Measurements from ENCODE around the gene IGF1R. TPM values are rescaled to one million over a fixed set of nuclear protein-coding genes. Genes with fewer than 3 reads are reported as not detected.

IGF1R gene
- total RNA-seq, 1 experiment from 2014 or later = 16.3 TPM

DNA sequence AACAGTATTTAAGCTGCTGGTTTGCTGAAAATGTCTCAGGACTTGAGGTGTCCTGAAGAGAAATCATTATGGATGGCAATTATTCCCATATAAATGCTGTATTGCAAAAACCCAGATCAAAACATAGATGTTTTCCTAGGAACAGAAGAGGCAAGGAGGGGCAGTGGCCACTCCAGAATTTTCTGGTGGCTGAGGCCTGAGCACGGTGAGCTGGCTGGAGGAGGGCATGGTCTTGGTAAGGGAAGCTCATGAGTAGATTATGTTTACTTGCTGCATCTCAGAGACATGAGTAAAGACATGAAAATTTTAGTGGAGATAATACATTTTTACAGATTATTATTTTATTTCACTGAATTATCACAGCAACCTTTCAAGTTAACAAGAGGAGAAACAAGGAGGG, 328.2 kb downstream of the IGF1R start:
- Histone ChIP-seq H2AFZ (ENCODE audit: low read depth, low read length, poor library complexity, severe bottlenecking) (no peak overlapping the region), H3K4me3 (replicated peaks in 1 of 2; ENCODE audit: low read depth in 1 of 2, low read length in 2 of 2) (no peak overlapping the region), H3K9ac (ENCODE audit: low read length) (no peak overlapping the region), H3K36me3 (ENCODE audit: control insufficient read depth in 1 of 2, insufficient read depth in 2 of 2, low read length in 2 of 2) (no peaks in the 10 kb centered on the region), H3K27me3 (ENCODE audit: insufficient read depth, low read length) (no peaks in the 10 kb centered on the region), H3K4me1 (ENCODE audit: control insufficient read depth in 1 of 2, insufficient read depth in 2 of 2, low read length in 2 of 2) (no peaks in the 10 kb centered on the region), H3K9me3 (ENCODE audit: control insufficient read depth in 1 of 2, insufficient read depth in 1 of 2, low read depth in 1 of 2, low read length in 2 of 2) (no peaks in the 10 kb centered on the region), H4K20me1 (ENCODE audit: insufficient read depth) (no peaks in the 10 kb centered on the region), H3K79me2 (ENCODE audit: insufficient read depth, low read length) (no peaks in the 10 kb centered on the region), H3K9me2 (ENCODE audit: insufficient read depth) (no peaks in the 10 kb centered on the region), H3K4me2 (ENCODE audit: low read length) (no peak overlapping the region), H3K27ac (ENCODE audit: low read depth, low read length) (no peak overlapping the region)
- ChIA-PET CTCF (no interaction called here), POLR2A (no interaction called here), RAD21 (ENCODE audit: low non-redundant PET in 1 of 2, low total read pairs in 2 of 2, uncharacterized antibody in 2 of 2, unreplicated experiment in 2 of 2) (no interaction called here)
- no peak for DNase-seq (ENCODE audit: low read depth, low spot score)
- BruUV-seq (replicated peaks) = no TSS peak
- TF ChIP-seq, protein P1, sequence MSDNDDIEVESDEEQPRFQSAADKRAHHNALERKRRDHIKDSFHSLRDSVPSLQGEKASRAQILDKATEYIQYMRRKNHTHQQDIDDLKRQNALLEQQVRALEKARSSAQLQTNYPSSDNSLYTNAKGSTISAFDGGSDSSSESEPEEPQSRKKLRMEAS (IDR thresholded peaks at IDR 0.05) = no peak
- no peak for TF ChIP-seq FOSL1 (IDR thresholded peaks at IDR 0.05; ENCODE audit: low read depth)
- TF ChIP-seq, protein P2, sequence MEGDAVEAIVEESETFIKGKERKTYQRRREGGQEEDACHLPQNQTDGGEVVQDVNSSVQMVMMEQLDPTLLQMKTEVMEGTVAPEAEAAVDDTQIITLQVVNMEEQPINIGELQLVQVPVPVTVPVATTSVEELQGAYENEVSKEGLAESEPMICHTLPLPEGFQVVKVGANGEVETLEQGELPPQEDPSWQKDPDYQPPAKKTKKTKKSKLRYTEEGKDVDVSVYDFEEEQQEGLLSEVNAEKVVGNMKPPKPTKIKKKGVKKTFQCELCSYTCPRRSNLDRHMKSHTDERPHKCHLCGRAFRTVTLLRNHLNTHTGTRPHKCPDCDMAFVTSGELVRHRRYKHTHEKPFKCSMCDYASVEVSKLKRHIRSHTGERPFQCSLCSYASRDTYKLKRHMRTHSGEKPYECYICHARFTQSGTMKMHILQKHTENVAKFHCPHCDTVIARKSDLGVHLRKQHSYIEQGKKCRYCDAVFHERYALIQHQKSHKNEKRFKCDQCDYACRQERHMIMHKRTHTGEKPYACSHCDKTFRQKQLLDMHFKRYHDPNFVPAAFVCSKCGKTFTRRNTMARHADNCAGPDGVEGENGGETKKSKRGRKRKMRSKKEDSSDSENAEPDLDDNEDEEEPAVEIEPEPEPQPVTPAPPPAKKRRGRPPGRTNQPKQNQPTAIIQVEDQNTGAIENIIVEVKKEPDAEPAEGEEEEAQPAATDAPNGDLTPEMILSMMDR (IDR thresholded peaks at IDR 0.05 in 2 of 3, conservative IDR thresholded peaks at IDR 0.05 in 1 of 3; ENCODE audit: borderline replicate concordance in 1 of 3, insufficient read depth in 1 of 3, low read depth in 2 of 3, low read length in 2 of 3) = no peak
- TF ChIP-seq, protein P3, sequence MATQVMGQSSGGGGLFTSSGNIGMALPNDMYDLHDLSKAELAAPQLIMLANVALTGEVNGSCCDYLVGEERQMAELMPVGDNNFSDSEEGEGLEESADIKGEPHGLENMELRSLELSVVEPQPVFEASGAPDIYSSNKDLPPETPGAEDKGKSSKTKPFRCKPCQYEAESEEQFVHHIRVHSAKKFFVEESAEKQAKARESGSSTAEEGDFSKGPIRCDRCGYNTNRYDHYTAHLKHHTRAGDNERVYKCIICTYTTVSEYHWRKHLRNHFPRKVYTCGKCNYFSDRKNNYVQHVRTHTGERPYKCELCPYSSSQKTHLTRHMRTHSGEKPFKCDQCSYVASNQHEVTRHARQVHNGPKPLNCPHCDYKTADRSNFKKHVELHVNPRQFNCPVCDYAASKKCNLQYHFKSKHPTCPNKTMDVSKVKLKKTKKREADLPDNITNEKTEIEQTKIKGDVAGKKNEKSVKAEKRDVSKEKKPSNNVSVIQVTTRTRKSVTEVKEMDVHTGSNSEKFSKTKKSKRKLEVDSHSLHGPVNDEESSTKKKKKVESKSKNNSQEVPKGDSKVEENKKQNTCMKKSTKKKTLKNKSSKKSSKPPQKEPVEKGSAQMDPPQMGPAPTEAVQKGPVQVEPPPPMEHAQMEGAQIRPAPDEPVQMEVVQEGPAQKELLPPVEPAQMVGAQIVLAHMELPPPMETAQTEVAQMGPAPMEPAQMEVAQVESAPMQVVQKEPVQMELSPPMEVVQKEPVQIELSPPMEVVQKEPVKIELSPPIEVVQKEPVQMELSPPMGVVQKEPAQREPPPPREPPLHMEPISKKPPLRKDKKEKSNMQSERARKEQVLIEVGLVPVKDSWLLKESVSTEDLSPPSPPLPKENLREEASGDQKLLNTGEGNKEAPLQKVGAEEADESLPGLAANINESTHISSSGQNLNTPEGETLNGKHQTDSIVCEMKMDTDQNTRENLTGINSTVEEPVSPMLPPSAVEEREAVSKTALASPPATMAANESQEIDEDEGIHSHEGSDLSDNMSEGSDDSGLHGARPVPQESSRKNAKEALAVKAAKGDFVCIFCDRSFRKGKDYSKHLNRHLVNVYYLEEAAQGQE (IDR thresholded peaks at IDR 0.05; ENCODE audit: low read depth) = no peak
- TF ChIP-seq POLR2A (IDR thresholded peaks at IDR 0.05; ENCODE audit: borderline replicate concordance, extremely low read depth, insufficient read depth, insufficient read length) = no peak
- TF ChIP-seq, protein P4, sequence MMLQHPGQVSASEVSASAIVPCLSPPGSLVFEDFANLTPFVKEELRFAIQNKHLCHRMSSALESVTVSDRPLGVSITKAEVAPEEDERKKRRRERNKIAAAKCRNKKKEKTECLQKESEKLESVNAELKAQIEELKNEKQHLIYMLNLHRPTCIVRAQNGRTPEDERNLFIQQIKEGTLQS (IDR thresholded peaks at IDR 0.05) = no peak
- no peak for TF ChIP-seq RAD21 (IDR thresholded peaks at IDR 0.05; ENCODE audit: low read depth)
- TF ChIP-seq SP1 (IDR thresholded peaks at IDR 0.05; ENCODE audit: low read depth) = no peak
- TF ChIP-seq CEBPB (IDR thresholded peaks at IDR 0.05; ENCODE audit: low read depth) = no peak
- TF ChIP-seq, protein P5, sequence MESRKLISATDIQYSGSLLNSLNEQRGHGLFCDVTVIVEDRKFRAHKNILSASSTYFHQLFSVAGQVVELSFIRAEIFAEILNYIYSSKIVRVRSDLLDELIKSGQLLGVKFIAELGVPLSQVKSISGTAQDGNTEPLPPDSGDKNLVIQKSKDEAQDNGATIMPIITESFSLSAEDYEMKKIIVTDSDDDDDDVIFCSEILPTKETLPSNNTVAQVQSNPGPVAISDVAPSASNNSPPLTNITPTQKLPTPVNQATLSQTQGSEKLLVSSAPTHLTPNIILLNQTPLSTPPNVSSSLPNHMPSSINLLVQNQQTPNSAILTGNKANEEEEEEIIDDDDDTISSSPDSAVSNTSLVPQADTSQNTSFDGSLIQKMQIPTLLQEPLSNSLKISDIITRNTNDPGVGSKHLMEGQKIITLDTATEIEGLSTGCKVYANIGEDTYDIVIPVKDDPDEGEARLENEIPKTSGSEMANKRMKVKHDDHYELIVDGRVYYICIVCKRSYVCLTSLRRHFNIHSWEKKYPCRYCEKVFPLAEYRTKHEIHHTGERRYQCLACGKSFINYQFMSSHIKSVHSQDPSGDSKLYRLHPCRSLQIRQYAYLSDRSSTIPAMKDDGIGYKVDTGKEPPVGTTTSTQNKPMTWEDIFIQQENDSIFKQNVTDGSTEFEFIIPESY (IDR thresholded peaks at IDR 0.05; ENCODE audit: extremely low read depth, insufficient replicate concordance, low read length) = no peak
- TF ChIP-seq JUND (IDR thresholded peaks at IDR 0.05) = no peak
- TF ChIP-seq POLR2AphosphoS5 (IDR thresholded peaks at IDR 0.05; ENCODE audit: low read depth, low read length) = no peak
- TF ChIP-seq YY1 (IDR thresholded peaks at IDR 0.05; ENCODE audit: extremely low read depth, insufficient replicate concordance, low read depth, low read length) = no peak
- intact Hi-C loops (cut with micrococcal nuclease) = no loop called here
- no peak for ATAC-seq
